Left lung (tissue), 10 donors: ENCODE results near the gene CHRNB1. TPM values are rescaled to one million over a fixed set of nuclear protein-coding genes. Genes with fewer than 3 reads are reported as not detected.

Experiments
- ATAC-seq: fragments of 200-7000 bp; cut with Tn5 transposase; one replicate; pipeline ENCODE4 v1.9.1; 2020; ENCODE audit warnings: moderate library complexity
- DNase-seq, 4 donors: peaks; one replicate each; pipeline ENCODE4 v3.0.0-alpha.2; 2013 to 2020
- H3K27ac ChIP-seq, 2 donors: fragments of 200-600 bp; sonication (generic) in 1 of 2; one replicate each; pipeline versions ENCODE4 v1.5.0 to v1.8.0; 2020 to 2021
- H3K27me3 ChIP-seq, 2 donors: fragments of 200-600 bp; sonication (generic) in 1 of 2; one replicate each; pipeline versions ENCODE4 v1.5.0 to v1.8.0; 2020 to 2021
- H3K36me3 ChIP-seq, 2 donors: fragments of 200-600 bp; sonication (generic) in 1 of 2; one replicate each; pipeline versions ENCODE4 v1.5.0 to v1.8.0; 2020 to 2021
- H3K4me1 ChIP-seq, 2 donors: fragments of 200-600 bp; one replicate each; pipeline ENCODE4 v1.8.0; 2021
- H3K4me3 ChIP-seq, 2 donors: fragments of 200-600 bp; sonication (generic) in 1 of 2; one replicate each; pipeline versions ENCODE4 v1.5.0 to v1.8.0; 2020 to 2021; ENCODE audit warnings: mild to moderate bottlenecking in 1 of 2
- H3K9me3 ChIP-seq, 2 donors: fragments of 200-600 bp; sonication (generic) in 1 of 2; one replicate each; pipeline versions ENCODE4 v1.5.0 to v1.8.0; 2020 to 2021
- CTCF ChIP-seq, 2 donors: fragments of 200-600 bp; sonication (generic) in 1 of 2; IDR thresholded peaks; one replicate each; pipeline versions ENCODE4 v1.5.0 to v1.8.0; 2021; ENCODE audit warnings: antibody characterized with exemption in 2 of 2
- intact Hi-C, 2 donors: fragments of 100-400 bp; cut with DNase I; formaldehyde crosslinking; loops; one replicate each; pipeline versions ENCODE4 v1.11.2 to v1.14.2; 2022
- polyA plus RNA-seq, 6 donors: library from polyadenylated mRNA; unstranded; fragments of 120-200 nt; gene quantifications; one replicate each; pipeline ENCODE4 v1.2.1, GENCODE V29; 2013; ENCODE audit not compliant: insufficient read length in 6 of 6
- total RNA-seq, 2 donors: library from RNA; stranded (reverse); fragmentation: NEBNext Ultra II Directional; extraction: Animal tissue kit (Norgen Biotek cat#: 25700); gene quantifications; one replicate each; pipeline ENCODE4 v1.2.1, GENCODE V29; 2021
- donor health status: DM: no; HTN: yes; CAD: no.
- donor health status: DM: no; HTN: no; CAD: no.

CHRNB1 gene
- total and polyA plus RNA-seq, 8 donors, result 7.0 to 12.1 (median 9.9) TPM

- peaks cover 0 to 43% of the 10 kb centered on the region in 2 donors for H3K36me3 ChIP-seq
Measured at GRCh38 chr17:7493941-7494340, 49.1 kb downstream of the CHRNB1 start.

GRCh38 chr17:7495906-7496434 is 51.1 kb downstream of the CHRNB1 start:
- H3K36me3 ChIP-seq, result peaks cover 2 to 62% of the 10 kb centered on the region in 2 donors
- TF ChIP-seq CTCF (IDR thresholded peaks at IDR 0.05), result no peak
- no peaks in the 10 kb centered on the region for H3K9me3 ChIP-seq
- H3K4me3 ChIP-seq, result no peak overlapping the region
- no peaks in the 10 kb centered on the region for H3K27me3 ChIP-seq
- ATAC-seq, result no peak
- DNase-seq, result no peak
- intact Hi-C loops, result no loop called here
- peak overlapping the region in 1 of 2 donors; percentile 28 for H3K27ac ChIP-seq
- H3K4me1 ChIP-seq, result peaks cover 0 to 12% of the 10 kb centered on the region in 2 donors

More at GRCh38 chr17:7493941-7494340, 49.1 kb downstream of the CHRNB1 start:
- TF ChIP-seq CTCF (IDR thresholded peaks at IDR 0.05), result no peak
- no peak for ATAC-seq
- Histone ChIP-seq H3K4me1 (peaks cover 4 to 30% of the 10 kb centered on the region in 2 donors), H3K9me3 (no peaks in the 10 kb centered on the region), H3K4me3 (no peak overlapping the region), H3K27me3 (no peaks in the 10 kb centered on the region), H3K27ac (no peak overlapping the region)
- intact Hi-C loops, result no loop called here
- no peak for DNase-seq

- no peaks in the 10 kb centered on the region for H3K9me3 ChIP-seq
- no peak for TF ChIP-seq CTCF (IDR thresholded peaks at IDR 0.05)
- no peak overlapping the region for H3K4me3 ChIP-seq
- peak; percentile 12 for ATAC-seq
- peaks cover 2 to 62% of the 10 kb centered on the region in 2 donors for H3K36me3 ChIP-seq
- no peak for DNase-seq
- H3K27me3 ChIP-seq, result no peaks in the 10 kb centered on the region
- H3K27ac ChIP-seq, result peak overlapping the region in 1 of 2 donors; percentile 28
- H3K4me1 ChIP-seq, result peaks cover 0 to 12% of the 10 kb centered on the region in 2 donors
- intact Hi-C loops, result no loop called here
Measured at GRCh38 chr17:7496470-7497183, 51.8 kb downstream of the CHRNB1 start.

- no peak overlapping the region for H3K4me3 ChIP-seq
- TF ChIP-seq CTCF (IDR thresholded peaks at IDR 0.05), result no peak
- peaks cover 2 to 67% of the 10 kb centered on the region in 2 donors for H3K36me3 ChIP-seq
- peaks cover 0 to 12% of the 10 kb centered on the region in 2 donors for H3K4me1 ChIP-seq
- no peaks in the 10 kb centered on the region for H3K9me3 ChIP-seq
- ATAC-seq (peak; percentile 37), DNase-seq (no peak)
- H3K27ac ChIP-seq, result no peak overlapping the region
- intact Hi-C loops, result no loop called here
- H3K27me3 ChIP-seq, result no peaks in the 10 kb centered on the region
Measured at GRCh38 chr17:7497228-7497627, 52.4 kb downstream of the CHRNB1 start.

- Histone ChIP-seq H3K9me3 (no peaks in the 10 kb centered on the region), H3K27ac (peak overlapping the region in 1 of 2 donors; percentile 25), H3K27me3 (no peaks in the 10 kb centered on the region), H3K36me3 (peaks cover 2 to 71% of the 10 kb centered on the region in 2 donors), H3K4me1 (peaks cover 0 to 12% of the 10 kb centered on the region in 2 donors), H3K4me3 (no peak overlapping the region)
- TF ChIP-seq CTCF (IDR thresholded peaks at IDR 0.05), result no peak
- DNase-seq (no peak), ATAC-seq (no peak)
- intact Hi-C loops, result no loop called here
Measured at GRCh38 chr17:7497636-7498035, 52.8 kb downstream of the CHRNB1 start.
